Stimulated activated CD4-positive, alpha-beta T cell treated with anti-CD3 and anti-CD28 coated beads, Interleukin-1b, Interleukin-23, amount 100 ng/mL, for 1 hour (primary cell): Measurements from ENCODE around the gene CNPY4.
"Not testable (repeated sequence)": the region's sequence is repeated elsewhere in the genome, so short reads cannot be mapped to it uniquely, and the experiment has no call there.

ENCODE experiments used
- DNase-seq, 2 donors: peaks; one replicate each; pipeline ENCODE4 v3.0.0-alpha.2; 2020; ENCODE audit warnings: low read depth in 2 of 2

CNPY4 gene

GRCh38 chr7:100119970-100120732, 717 bp downstream of the CNPY4 start:
- peak in 1 of 2 donors; percentile 34 for DNase-seq

- no peak for DNase-seq
Measured at GRCh38 chr7:100120733-100121036, 1.3 kb downstream of the CNPY4 start.

- no peak for DNase-seq
Measured at GRCh38 chr7:100122067-100122466, 2.6 kb downstream of the CNPY4 start.

- no peak for DNase-seq
Measured at GRCh38 chr7:100122568-100122967, 3.1 kb downstream of the CNPY4 start.

- no peak for DNase-seq
Measured at GRCh38 chr7:100124301-100125230, 5.1 kb downstream of the CNPY4 start.

- no peak for DNase-seq
Measured at GRCh38 chr7:100126239-100126930, 7.0 kb downstream of the CNPY4 start.

- peak; percentile 77 to 83 for DNase-seq
Measured at GRCh38 chr7:100126931-100127865, 7.8 kb downstream of the CNPY4 start, which contains the start of gene MBLAC1. Gene MBLAC1 (plus strand): TSS chr7:100126967. CDS start chr7:100127396, 429 bp downstream.

- no peak for DNase-seq
Measured at GRCh38 chr7:100127866-100128636, 8.6 kb downstream of the CNPY4 start.

GRCh38 chr7:100128637-100128963, 9.2 kb downstream of the CNPY4 start:
- DNase-seq = no peak

GRCh38 chr7:100130220-100130607, 10.8 kb downstream of the CNPY4 start:
- not testable (repeated sequence) for DNase-seq

- DNase-seq = peak; percentile 56 to 72
Measured at GRCh38 chr7:100130608-100131453, 11.4 kb downstream of the CNPY4 start.

- DNase-seq = no peak
Measured at GRCh38 chr7:100132126-100132525, 12.7 kb downstream of the CNPY4 start.

GRCh38 chr7:100132697-100133151, 13.3 kb downstream of the CNPY4 start:
- peak in 1 of 2 donors; percentile 38 for DNase-seq

- DNase-seq = no peak
Measured at GRCh38 chr7:100137851-100138760, 18.7 kb downstream of the CNPY4 start.

GRCh38 chr7:100141555-100141949, 22.1 kb downstream of the CNPY4 start:
- DNase-seq = no peak

GRCh38 chr7:100142461-100142860, 23.0 kb downstream of the CNPY4 start:
- DNase-seq = no peak

- DNase-seq = not testable (repeated sequence)
Measured at GRCh38 chr7:100146350-100146749, 26.9 kb downstream of the CNPY4 start.

- DNase-seq = no peak
Measured at GRCh38 chr7:100147278-100147677, 27.8 kb downstream of the CNPY4 start.
